HS-5 (cell line): Measurements from ENCODE around the gene INSC.

Experiments used
- DNase-seq: peaks from one replicate; pipeline ENCODE4 v3.0.0-alpha.2; 2012; ENCODE audit warnings: low read depth

INSC gene

DNA sequence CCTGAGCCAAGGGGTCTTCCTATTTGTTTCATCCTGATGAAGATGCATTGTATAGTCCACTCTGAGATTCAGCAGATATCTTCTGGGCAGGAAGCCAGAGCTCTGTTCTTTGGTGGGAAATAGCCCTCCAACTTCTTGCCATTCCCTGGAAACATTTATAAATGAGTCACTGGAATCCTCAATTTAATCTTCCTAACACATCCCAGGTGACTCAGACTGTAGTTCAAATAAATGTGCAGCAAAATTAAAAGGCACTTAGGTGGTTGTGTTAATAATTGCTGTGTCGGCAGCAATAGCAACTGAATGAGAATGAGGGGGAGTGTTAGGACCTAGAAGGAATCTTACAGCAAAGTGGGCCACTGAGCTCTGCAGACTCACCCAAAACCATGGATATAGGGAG lies 108.6 kb downstream of the INSC start:
- no peak for DNase-seq

DNA sequence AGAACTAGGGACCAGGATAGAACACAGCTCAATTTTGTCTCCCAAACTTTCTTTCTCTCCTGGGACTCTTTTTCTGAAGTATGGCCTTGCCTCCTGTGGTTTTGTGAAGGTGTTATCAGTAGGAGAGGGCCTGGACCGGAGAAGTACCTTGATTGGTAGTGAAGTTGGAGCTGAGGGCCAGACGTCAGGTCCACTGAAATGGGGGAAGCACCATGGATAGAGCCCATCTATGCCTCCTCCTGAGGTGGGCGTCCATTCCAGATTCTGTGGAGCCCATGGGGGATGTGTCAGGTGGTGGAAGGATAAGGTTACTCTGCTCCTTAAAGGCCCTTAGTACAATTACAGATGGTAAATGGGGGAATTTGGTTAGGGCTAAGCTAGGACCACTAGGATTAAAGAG lies 109.7 kb downstream of the INSC start:
- DNase-seq: no peak

DNA sequence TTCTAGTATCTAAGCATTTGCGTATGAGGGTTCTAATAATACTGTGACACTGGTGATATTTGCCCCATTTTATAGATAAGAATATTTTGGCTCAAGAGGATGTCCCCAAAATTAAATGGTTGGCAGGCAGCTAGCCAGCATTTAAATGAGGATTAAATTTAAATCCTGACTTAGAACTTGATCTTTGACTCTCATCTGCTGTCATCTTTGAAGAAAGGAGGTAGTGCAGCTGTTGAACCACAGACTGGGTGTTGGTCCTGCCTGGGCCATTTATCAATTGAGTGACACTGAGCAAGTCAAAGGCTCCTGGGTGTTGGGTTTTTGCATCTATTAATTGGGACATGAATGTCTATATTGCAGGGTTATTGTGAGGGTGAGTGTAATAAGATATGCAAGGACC lies 112.3 kb downstream of the INSC start:
- no peak for DNase-seq

GRCh38 chr11:15228331-15228849 lies 113.7 kb downstream of the INSC start:
- no peak for DNase-seq

- no peak for DNase-seq
Measured at GRCh38 chr11:15229069-15229468, 114.3 kb downstream of the INSC start.

DNA sequence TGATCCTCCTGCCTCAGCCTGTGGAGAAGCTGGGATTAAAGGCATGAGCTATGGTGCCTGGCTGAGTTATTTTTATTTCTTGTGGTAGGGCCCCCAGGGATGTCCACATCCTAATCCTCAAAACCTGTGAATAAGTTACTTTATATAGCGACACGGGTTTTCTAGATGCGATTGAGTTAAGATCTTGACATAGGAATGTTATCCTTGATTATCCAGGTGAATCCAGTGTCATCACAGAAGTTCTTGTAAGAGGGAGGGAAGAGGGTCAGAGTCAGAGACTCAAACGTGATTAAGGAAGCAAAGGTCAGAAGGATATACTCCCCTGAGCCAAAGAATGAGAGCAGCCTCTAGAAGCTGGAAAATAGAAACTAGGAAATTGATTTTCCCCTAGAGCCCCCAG lies 117.8 kb downstream of the INSC start:
- no peak for DNase-seq

- no peak for DNase-seq
Measured at GRCh38 chr11:15233371-15234165, 118.8 kb downstream of the INSC start.

DNA sequence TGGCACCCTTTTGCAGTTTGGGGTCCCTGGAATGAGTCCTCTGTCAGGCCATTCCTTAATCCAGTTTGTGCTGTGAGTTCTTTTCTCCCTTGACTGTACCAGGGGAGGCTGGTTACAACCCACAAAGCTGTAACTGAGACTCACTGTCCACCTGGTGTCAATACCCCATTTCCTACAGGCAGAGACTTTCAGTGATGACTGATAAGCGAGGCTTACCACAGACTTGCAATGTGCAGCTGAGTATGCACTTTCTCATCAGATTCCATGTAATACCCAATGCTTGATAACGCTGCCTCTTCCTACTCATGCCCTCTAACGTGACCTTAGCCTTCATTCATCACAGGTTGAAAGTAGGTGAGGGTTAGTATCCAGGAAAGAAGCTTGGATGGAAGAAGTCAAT lies 120.1 kb downstream of the INSC start:
- no peak for DNase-seq

DNA sequence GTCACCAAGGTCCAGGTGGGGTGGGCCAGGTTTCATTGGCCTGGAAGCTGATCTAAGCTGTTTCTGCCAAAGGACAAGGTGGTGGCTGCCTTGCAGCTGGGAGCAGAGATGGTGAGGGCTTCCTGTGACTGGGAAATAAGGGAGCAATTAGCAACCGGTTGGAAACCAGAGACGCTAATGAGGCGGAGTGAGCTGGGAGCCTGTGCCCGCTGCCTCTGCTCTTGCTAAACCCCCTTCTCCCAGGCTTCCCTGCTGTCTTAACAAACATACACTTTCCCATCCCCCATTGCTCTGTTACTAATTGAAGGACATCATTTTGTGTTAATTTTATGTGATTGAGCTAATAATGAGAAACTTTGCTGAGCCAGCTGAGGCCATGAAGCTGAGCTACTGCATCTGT lies 121.8 kb downstream of the INSC start:
- no peak for DNase-seq

DNA sequence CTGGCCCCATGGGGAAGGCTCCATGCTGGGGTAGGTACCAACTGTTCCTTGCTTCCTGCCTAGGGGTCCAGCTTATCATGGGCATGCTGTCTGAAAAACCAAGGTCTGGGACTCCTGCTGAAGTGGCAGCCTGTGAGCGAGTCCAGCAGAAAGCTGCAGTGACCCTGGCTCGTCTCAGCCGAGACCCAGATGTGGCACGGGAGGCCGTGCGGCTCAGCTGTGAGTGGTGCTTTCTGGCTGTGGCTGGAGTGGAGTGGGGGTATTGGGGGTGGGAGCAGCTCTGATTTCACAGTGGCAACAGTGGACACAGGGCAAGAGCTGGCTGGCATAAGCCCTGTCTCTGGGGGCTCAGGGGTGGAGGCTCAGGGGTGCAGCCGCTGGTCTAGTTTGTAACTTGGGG lies 124.1 kb downstream of the INSC start:
- no peak for DNase-seq

GRCh38 chr11:15248749-15249148 lies 134.0 kb downstream of the INSC start:
- DNase-seq: no peak

DNA sequence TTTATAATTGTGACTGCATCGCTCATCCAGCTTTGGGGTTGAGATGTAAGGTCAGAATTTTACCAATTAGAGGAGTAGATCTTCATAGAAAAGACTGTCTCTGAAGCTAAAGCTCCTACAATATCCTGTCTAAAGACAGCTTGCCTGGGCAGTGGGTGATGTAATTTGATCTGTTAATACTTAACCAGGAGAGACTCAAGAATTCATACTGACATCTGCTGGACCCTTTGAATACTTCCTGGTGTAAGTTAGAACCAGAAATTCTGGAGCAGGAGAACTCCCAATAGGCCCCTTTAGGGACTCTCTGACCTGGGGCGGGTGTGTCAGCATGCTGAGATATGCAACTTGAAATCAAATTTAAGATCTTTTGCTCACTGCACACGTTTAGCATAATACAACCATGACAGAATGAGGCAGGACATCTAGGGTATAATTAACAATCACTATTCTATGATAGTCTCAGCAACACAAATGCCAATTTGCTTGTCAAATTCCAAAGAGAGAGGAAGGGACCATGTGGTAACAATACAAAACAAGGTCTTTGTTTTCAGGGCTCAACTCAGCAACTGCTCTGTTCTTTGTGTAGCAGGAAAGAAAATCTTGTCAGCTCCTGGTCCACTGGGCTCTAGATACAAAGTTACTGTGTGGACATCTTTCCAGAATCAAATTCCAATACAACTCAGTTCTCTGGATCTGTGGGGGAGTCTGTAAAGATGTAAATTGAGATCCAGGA lies 143.9 kb downstream of the INSC start:
- no peak for DNase-seq

- no peak for DNase-seq
Measured at GRCh38 chr11:15266999-15267398, 152.3 kb downstream of the INSC start.

GRCh38 chr11:15268598-15268997 lies 153.9 kb downstream of the INSC start:
- no peak for DNase-seq

DNA sequence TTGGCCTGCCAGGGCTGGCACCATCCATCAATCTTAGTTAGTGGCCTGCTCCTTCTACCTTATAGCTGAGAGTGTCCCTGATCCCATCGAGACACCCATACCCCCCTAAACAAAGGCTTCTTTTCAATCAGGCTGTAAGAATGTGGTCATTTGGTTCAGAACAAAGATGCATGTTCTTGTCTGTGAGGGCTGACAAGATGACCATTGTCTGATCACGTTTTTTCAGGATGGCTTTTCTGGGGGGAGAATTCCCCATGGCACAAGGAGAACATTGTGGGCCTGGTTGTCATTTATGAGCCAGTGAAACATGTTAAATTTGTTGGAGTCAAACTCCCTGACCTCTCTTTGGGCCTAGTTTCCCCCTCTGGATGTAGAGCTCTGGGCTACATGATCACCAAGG lies 160.4 kb downstream of the INSC start:
- no peak for DNase-seq

- no peak for DNase-seq
Measured at GRCh38 chr11:15276621-15277020, 161.9 kb downstream of the INSC start.

DNA sequence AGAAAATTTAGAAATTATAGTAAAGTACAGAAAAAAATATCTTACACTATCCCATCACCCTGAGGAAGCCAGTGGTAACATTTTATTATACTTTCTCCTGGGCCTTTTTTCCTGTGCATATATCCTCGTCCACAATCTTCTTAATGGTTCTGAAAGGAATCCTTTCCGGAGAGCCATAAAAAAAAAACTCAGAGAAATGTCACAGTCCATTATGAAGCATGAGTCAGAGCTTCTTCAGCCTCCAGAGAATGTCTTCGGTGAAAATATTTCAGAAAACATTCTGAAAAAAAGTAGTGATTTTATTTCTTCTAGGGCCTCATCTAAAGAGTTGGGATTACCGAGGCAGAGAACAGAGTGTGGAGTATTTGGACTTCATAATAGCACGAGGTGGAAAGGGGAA lies 163.4 kb downstream of the INSC start:
- no peak for DNase-seq

GRCh38 chr11:15280393-15280792 lies 165.7 kb downstream of the INSC start:
- DNase-seq: no peak

DNA sequence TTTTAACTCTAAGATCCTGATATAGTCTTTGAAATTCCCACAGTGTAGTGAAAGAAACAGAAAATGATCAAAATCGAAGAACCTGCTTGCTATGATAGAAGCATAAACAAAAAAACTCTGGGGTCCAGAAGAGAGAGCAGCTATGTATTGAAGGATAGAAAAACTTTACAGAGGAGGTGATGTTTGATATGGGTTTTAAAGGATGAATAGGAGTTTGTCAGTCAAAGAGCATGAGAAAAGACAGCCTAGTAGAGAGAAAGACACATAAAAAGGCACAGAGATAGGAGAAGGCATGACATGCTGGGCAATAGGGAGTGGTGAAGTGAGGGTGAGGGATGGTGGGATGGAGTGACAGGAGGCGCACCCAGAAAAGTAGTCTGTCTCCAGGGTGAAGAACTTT lies 168.0 kb downstream of the INSC start:
- no peak for DNase-seq

- DNase-seq: no peak
Measured at GRCh38 chr11:15286465-15286864, 171.7 kb downstream of the INSC start.

DNA sequence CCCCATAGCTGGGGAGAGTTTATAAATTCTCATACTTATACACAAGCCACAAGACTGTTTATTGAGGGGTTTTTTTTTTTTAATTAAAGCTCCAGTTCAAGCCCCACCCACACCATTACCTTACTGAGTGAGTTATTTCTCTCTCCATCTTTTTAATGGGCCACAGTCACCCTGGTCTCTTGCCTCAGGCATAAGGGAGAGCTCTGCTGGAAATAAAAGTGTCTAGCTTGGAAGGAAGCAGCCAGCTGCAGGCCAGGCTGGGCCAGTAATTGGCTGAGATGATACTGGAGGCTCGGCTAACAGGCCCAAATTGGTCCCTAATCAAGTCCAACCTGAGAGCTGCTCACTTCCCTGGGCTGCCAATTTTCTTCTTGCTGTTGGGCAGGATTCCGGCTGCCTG lies 174.1 kb downstream of the INSC start:
- no peak for DNase-seq

DNA sequence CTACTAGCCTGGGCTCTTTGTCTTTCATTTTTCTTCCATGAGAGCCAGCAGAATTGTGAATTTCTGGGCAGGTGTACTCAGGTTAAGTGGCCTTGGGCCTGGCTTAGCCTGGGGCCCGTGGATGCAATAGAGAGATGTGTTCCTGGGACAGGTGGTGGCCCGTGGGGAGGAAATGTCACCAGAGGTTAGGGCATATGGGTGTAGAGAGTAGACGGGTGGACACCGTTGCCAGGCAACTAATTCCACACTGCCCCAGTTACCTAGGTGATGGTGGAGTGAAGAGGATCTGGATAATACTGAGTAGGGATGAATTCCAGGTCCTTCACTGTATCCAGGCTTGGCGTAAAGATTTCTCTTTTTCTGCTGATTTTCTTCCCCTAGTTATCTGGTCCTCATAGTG lies 175.0 kb downstream of the INSC start:
- DNase-seq: no peak

GRCh38 chr11:15291885-15292284 lies 177.2 kb downstream of the INSC start:
- DNase-seq: no peak
